GM21515 (cell line): ENCODE data around the gene TBC1D22A.
A peak's percentile ranks its signal among the peaks of the same experiment; 100 is the strongest.
"Not testable (repeated sequence)": the region's sequence is repeated elsewhere in the genome, so short reads cannot be mapped to it uniquely, and the experiment has no call there.

Experiments used
- ATAC-seq: cut with Tn5 transposase; IDR thresholded peaks from one replicate; pipeline ENCODE4 v1.9.1; 2021; ENCODE audit not compliant: unreplicated experiment

The TBC1D22A gene

GRCh38 chr22:46967445-46968358 lies 205.3 kb downstream of the TBC1D22A start:
- ATAC-seq = no peak

GRCh38 chr22:46968359-46968740 lies 205.9 kb downstream of the TBC1D22A start:
- no peak for ATAC-seq

- ATAC-seq = no peak
These were observed 206.4 kb downstream of the TBC1D22A start for GRCh38 chr22:46968848-46969247.

GRCh38 chr22:46969491-46969890 lies 207.0 kb downstream of the TBC1D22A start:
- peak; percentile 54 for ATAC-seq

GRCh38 chr22:46969961-46970360 lies 207.5 kb downstream of the TBC1D22A start:
- peak; percentile 28 for ATAC-seq

- ATAC-seq = no peak
These were observed 208.1 kb downstream of the TBC1D22A start for GRCh38 chr22:46970411-46971098.

- ATAC-seq = no peak
These were observed 208.8 kb downstream of the TBC1D22A start for GRCh38 chr22:46971099-46971763.

GRCh38 chr22:46971764-46972125 lies 209.3 kb downstream of the TBC1D22A start:
- ATAC-seq = no peak

- no peak for ATAC-seq
These were observed 209.8 kb downstream of the TBC1D22A start for GRCh38 chr22:46972256-46972655.

GRCh38 chr22:46972901-46973831 lies 210.7 kb downstream of the TBC1D22A start:
- no peak for ATAC-seq

GRCh38 chr22:46974077-46974476 lies 211.6 kb downstream of the TBC1D22A start:
- ATAC-seq = no peak

- ATAC-seq = no peak
These were observed 212.5 kb downstream of the TBC1D22A start for GRCh38 chr22:46974631-46975585.

GRCh38 chr22:46976143-46976542 lies 213.7 kb downstream of the TBC1D22A start:
- no peak for ATAC-seq

GRCh38 chr22:46976598-46976997 lies 214.1 kb downstream of the TBC1D22A start:
- no peak for ATAC-seq

GRCh38 chr22:46977656-46978343 lies 215.3 kb downstream of the TBC1D22A start:
- ATAC-seq = no peak

GRCh38 chr22:46978668-46979067 lies 216.2 kb downstream of the TBC1D22A start:
- ATAC-seq = not testable (repeated sequence)

- no peak for ATAC-seq
These were observed 217.1 kb downstream of the TBC1D22A start for GRCh38 chr22:46979506-46979905.

- no peak for ATAC-seq
These were observed 217.9 kb downstream of the TBC1D22A start for GRCh38 chr22:46980392-46980791.

- no peak for ATAC-seq
These were observed 220.2 kb downstream of the TBC1D22A start for GRCh38 chr22:46982635-46983034.
